GM19328 (cell line): ENCODE results near the gene SLC2A8.
A peak's percentile ranks its signal among the peaks of the same experiment; 100 is the strongest.

Experiments used
- ATAC-seq: cut with Tn5 transposase; IDR thresholded peaks from one replicate; pipeline ENCODE4 v1.9.1; 2021; ENCODE audit warnings: mild to moderate bottlenecking, moderate library complexity; ENCODE audit not compliant: unreplicated experiment

SLC2A8 gene

DNA sequence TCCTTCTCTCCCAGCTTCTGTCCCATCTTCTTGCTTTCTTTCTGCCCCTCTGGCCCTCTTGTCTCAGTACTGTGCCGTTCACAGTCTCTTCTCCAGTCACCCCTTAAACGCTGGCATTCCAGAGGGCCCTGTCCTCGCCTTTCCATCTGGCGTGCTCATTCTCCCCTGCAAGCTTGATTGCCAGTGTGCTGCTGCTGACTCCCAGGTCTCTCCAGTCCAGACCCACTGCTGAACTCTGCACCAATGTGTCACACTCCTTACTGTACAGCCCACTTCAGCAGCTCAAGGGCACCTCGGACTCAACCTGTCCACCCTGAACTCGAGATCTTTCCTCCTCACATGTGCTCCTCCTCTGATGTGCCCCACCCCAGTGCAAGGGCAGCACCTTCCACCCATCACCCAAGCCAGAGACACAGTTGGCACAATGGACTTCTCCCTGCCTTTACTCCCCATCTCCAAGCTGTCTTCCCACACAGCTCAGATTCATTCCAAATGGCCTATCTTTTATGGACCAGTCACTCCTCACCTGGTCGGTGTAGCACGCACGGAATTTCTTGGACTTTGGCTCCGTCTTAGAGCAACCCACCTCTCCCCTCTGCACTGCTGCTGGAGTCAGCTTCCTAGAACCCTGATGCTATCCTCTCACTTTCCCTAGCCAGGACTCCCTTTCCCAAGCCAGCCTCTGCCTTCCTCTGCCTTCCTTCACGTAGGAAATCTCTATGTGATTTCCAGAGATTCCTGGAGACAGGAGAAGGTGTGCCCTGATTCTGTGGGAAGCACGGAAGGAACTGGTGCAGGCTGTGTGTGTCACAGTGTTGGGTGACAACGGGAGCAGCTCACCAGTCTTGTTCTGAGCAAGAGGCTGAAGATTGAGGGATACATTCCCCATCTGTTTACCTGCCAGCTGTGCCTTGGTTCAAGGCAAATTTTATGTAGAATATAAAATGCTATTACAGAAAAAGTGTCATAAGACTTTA lies 26.0 kb upstream of the SLC2A8 start:
- ATAC-seq, result no peak

GRCh38 chr9:127380479-127380878 lies 16.5 kb upstream of the SLC2A8 start:
- ATAC-seq, result no peak

DNA sequence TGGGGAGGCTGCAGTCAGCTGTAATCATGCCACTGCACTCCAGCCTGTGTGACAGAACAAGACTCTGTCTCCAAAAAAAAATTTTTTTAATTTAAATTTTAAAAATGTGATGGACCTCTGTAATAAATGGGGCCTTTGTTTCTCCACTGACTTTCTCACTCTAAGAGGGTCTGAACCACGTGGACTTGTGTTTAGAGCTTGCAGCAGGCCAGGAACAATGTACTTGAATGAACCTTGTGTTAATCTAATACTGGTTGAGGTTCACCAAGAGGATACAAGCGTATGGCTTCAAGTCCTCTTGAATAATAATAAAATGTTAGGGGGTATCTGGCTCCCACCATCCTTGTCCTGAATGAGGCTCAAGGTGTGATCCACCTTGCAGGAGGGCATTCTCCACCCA lies 14.4 kb upstream of the SLC2A8 start:
- ATAC-seq, result no peak

- ATAC-seq, result no peak
Observed at GRCh38 chr9:127384016-127384730, 12.8 kb upstream of the SLC2A8 start.

- ATAC-seq, result no peak
Observed at GRCh38 chr9:127384901-127385300, 12.1 kb upstream of the SLC2A8 start.

GRCh38 chr9:127386249-127386648 lies 10.7 kb upstream of the SLC2A8 start:
- no peak for ATAC-seq

DNA sequence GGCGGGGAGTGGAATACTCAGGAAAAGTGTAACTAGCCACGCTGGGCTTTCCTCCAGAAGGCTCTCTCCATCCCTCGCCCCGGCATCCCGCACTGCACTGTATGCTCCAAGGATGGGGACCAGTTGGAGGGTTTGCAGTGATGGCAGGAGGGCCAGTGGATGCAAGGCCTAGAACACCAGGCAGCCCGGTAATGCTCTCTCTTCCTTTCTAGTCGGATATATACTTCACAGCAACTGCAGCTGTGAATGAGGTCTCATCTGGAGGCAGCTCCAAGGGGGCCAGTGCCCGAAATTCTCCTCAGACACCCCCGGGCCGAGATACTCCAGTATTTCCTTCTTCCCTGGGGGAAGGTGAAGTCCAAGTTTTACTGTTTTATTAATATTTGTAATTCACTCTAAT lies 10.0 kb upstream of the SLC2A8 start:
- no peak for ATAC-seq

DNA sequence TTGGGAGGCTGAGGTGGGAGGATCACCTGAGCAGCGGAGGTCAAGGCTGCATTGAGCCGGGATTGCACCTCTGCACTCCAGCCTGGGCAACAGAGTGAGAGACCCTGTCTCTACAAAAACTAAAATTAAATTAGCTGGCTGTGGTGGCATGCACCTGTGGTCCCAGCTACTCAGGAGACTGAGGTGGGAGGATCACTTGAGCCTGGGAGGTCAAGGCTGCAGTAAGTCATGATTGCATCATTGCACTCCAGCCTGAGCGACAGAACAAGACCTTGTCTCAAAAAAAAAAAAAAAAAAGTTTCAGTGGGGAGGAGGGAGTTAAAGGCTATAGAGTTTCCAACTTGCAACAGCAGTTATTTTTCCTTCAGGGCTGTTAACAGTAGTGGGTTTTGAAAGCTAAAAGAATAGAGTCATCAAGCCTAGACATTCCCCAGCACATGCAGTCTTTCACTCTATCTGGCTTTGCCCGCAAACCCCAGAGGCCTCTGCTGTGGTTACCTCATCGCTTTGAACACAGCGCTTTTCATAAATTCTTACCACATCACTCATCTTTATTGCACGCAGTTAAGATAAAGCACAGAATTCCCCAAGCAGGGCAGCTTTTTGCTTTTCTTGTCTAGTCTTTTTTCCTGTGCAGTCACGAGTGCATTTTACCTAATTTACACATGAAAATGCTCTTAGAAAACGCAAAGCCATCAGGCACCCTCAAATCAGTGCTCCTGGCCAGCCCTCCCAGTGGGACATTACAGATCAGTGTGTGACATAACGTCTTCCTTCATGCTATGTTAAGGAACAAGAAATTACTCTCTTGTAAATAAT lies 8.7 kb upstream of the SLC2A8 start:
- ATAC-seq, result peak; percentile 78

GRCh38 chr9:127388856-127389238 lies 8.1 kb upstream of the SLC2A8 start:
- no peak for ATAC-seq

DNA sequence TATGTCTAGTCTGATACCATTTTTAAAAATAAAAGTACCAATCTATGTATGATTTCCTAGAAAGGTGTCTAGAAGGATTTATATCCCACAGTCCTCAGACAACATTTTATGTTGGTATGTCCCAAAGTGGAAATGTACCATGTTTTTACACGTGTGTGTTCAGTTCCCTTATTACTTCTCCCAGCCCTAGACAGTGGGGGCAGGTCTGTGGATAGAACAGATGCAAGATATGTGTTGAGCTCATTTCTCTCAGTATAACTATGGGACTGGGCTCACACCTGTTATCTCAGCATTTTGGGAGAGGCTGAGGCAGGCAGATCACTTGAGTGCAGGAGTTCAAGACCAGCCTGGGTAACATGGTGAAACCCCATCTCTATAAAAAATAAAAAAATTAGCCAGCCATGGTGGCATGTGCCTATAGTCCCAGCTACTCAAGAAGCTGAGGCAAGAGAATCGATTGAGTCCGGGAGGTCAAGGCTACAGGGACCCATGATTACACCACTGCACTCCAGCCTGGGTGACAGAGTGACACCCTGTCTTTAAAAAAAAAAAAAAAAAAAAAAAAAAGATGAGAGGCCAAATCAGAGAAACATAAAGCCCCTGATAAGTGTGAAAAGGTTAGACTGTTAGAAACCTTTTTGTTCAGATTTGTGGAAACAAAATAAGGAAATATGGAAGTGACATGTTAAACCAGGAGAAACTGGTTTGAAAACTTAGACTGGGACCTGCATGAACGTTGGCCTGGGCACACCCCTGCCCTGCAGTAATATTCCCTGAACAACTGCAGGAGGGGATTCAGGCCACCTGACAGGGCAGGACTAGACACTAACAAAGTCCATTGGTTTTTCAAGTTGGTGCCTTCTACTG lies 7.4 kb upstream of the SLC2A8 start:
- no peak for ATAC-seq

GRCh38 chr9:127390248-127390545 lies 6.8 kb upstream of the SLC2A8 start:
- no peak for ATAC-seq

DNA sequence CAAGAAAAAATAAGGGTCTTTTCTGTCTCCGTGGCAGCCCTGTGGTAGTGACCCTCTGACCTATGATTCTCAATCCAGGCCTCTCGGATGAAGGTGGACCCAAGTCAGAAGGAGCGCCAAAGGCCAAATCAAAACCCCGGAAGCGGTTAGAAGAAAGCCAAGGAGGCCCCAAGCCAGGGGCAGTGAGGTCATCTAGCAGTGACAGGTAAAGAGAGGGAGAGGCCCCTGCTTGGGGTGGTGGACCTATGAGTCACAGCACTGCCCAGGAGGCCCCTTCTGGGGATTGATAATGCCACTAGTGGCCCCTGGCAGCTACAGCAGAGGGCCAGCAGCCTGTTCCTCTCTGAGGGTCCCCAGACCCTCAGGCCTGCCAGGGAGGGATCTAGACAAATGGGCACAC lies 6.4 kb upstream of the SLC2A8 start:
- no peak for ATAC-seq

DNA sequence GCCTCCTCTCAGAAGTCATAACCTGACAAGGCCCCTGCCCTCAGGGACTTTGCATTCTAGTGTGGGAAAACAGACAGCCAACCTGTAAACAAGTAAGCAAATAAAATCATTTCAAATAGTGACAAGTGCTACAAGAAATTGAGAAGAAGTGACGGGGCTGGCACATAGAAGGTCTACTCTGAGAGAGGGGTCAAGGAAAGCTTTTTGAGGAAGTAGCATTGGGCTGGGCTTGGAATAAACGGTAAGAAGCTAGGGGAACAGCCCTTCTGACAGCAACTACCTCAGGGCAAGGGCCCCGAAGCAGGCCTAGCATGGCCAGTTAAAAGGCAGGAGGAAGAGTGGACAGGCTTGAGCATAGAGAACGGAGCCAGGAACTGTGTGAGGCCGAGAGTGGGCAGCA lies 4.8 kb upstream of the SLC2A8 start:
- no peak for ATAC-seq

DNA sequence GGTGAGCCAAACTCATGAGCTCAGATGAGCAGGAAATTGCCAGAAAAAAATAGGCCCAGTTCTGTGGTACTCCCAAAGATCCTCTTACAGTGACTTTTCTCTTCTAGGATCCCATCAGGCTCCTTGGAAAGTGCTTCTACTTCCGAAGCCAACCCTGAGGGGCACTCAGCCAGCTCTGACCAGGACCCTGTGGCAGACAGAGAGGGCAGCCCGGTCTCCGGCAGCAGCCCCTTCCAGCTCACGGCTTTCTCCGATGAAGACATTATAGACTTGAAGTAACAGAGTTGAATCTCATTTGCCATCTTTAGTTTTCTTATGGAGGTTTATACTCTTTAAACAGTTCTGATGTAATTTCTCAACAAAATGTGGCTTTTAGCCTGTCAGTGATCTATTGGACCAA lies 4.0 kb upstream of the SLC2A8 start:
- no peak for ATAC-seq

- no peak for ATAC-seq
Observed at GRCh38 chr9:127393645-127394044, 3.3 kb upstream of the SLC2A8 start.

- ATAC-seq, result no peak
Observed at GRCh38 chr9:127395497-127396252, 1.3 kb upstream of the SLC2A8 start.

DNA sequence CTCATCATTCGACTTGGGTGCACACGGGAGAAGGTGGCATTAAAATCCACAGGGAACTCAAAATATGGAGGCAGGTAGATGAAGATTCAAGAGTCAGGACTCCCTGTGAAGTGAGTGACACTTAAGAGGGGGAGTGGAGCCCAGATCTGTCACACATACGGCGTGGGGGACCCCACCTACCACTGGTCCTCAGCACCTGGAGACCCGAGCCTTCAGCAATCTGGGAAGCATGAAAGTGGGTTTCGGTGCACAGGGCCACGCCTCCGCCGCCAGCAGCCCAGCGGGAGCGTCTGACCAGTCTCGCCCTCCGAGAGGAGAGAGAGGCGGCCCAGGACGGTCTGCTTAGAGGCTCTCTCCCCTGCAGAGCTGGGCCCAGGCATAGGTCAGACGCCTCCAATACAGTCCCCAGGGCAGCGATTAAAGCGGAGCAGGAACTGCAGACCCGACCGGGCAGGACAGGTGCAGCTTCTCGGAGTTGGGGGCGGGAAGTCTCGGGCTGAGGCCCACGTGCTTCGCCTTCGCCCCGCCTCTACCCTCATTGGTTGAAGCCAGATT lies 639 bp upstream of the SLC2A8 start:
- ATAC-seq, result no peak

GRCh38 chr9:127397646-127398274 lies 791 bp downstream of the SLC2A8 start:
- no peak for ATAC-seq

DNA sequence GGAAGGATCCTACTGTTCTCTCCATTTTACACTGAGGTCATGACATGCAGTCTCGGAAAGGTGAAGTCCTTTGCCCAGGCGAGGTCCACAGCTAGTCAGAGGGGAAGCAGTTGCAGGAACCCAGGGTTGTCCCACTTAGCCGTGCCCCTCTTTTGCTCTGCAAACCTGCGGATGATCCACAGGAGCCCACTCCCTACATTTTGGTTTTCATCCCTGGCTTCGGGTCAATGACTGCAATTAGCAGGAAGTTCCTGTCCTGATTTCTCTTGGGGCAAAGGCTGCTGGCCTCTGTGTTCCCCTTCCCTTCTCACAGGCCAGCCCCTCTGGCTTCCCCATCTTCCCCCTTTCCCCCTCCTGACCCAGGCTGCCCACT lies 1.3 kb downstream of the SLC2A8 start:
- ATAC-seq, result no peak
